Skeletal muscle tissue (tissue), 4 donors: ENCODE measurements around the gene ZDHHC7. TPM values are rescaled to one million over a fixed set of nuclear protein-coding genes. Genes with fewer than 3 reads are reported as not detected.

ENCODE experiments used
- H3K27ac ChIP-seq: one replicate; pipeline ENCODE4 v1.7.0; 2013; ENCODE audit warnings: mild to moderate bottlenecking, low read depth, low read length, inconsistent platforms
- H3K27me3 ChIP-seq, 3 donors: one replicate each; pipeline ENCODE4 v1.7.0; 2013; ENCODE audit warnings: low read length in 3 of 3; ENCODE audit not compliant: control insufficient read depth in 3 of 3, insufficient read depth in 3 of 3
- H3K36me3 ChIP-seq, 3 donors: one replicate each; pipeline ENCODE4 v1.7.0; 2013; ENCODE audit warnings: low read length in 3 of 3; ENCODE audit not compliant: control insufficient read depth in 3 of 3, insufficient read depth in 3 of 3
- H3K4me1 ChIP-seq, 3 donors: one replicate each; pipeline ENCODE4 v1.7.0; 2013; ENCODE audit warnings: low read length in 3 of 3, mild to moderate bottlenecking in 3 of 3; ENCODE audit not compliant: control insufficient read depth in 3 of 3, insufficient read depth in 3 of 3
- H3K4me3 ChIP-seq, 3 donors: one replicate each; pipeline ENCODE4 v1.7.0; 2013; ENCODE audit warnings: low read length in 3 of 3
- H3K9ac ChIP-seq, 3 donors: one replicate each; pipeline ENCODE4 v1.7.0; 2013; ENCODE audit warnings: low read length in 3 of 3, mild to moderate bottlenecking in 3 of 3, moderate library complexity in 2 of 3, low read depth in 1 of 3
- H3K9me3 ChIP-seq, 3 donors: one replicate each; pipeline ENCODE4 v1.7.0; 2013; ENCODE audit warnings: low read length in 3 of 3; ENCODE audit not compliant: control insufficient read depth in 3 of 3
- total RNA-seq: library from RNA; depleted of rRNA; stranded (reverse); fragments of >200 nt; gene quantifications from one replicate; pipeline ENCODE4 v1.2.3, GENCODE V29; 2014
- donor health status: Osteomylitis.

Gene ZDHHC7
- total RNA-seq, 1 donor from 2014 or later = 19.8 TPM

DNA sequence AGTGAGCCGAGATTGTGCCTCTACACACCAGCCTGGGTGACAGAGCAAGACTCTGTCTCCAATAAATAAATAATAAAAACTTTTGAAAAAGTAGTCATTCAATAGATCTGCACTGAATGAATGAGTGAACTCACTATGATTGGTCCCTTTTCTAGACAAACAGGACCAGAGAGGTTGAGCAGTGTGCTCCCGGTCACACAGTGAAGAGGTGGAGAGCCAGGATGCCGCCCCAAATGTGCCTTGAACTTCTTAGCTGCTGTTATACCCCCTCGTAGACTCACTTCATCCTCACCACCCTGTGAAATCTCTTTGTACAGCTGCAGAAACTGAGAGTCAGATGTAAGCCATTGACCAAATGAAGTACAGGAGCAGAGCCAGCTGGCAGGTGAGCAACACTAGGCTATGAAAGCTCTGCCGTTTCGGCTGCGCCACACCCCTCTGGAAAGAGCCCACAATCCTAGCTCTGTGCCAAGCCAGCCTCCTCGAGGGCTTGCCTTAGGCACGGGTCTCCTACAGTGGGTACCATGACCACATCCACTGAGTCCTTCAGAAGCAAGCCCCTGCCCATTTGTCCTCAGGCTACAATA is 8.4 kb upstream of the ZDHHC7 start:
- Histone ChIP-seq H3K36me3 (no peaks in the 10 kb centered on the region), H3K9ac (no peak overlapping the region), H3K27ac (no peak overlapping the region), H3K4me1 (peaks cover 12 to 17% (median 14%) of the 10 kb centered on the region in 3 donors), H3K27me3 (peaks cover 0 to 3% (median 0%) of the 10 kb centered on the region in 3 donors), H3K4me3 (no peak overlapping the region), H3K9me3 (no peaks in the 10 kb centered on the region)

DNA sequence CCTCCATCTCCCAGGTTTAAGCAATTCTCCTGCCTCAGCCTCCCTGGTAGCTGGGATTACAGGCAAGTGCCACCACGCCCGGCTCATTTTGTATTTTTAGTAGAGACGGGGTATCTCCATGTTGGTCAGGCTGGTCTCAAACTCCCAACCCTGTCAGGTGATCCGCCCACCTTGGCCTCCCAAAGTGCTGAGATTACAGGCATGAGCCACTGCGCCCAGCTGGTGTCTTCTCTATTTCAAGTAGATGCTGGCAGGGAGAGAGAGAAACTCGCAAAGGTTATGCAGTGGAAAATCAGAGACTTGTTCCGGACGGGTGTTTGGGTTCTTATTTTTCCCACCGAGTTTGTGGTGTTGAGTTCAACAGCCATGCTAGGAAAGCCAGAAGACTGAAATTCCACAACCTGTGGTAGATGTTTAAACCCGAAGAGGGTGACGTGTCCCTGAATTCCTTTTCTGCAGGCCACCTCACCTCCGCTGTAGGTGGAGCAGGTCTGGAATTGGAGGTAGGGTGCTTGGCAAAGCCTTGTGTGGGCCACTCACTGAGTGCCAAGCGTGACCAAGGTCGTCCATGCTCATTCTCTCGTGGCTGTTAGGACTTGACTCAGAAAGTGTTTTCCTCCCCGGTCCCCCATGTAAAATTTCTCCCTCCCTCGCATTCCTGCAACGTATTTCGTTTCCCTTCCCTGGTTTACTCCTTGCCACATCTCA is 7.3 kb upstream of the ZDHHC7 start:
- Histone ChIP-seq H3K27ac (no peak overlapping the region), H3K36me3 (no peaks in the 10 kb centered on the region), H3K9me3 (no peaks in the 10 kb centered on the region), H3K9ac (peak overlapping the region in 1 of 3 donors; percentile 33), H3K27me3 (peaks cover 0 to 3% (median 0%) of the 10 kb centered on the region in 3 donors), H3K4me3 (peak overlapping the region in 1 of 3 donors; percentile 41), H3K4me1 (peaks cover 12 to 17% (median 14%) of the 10 kb centered on the region in 3 donors)

DNA sequence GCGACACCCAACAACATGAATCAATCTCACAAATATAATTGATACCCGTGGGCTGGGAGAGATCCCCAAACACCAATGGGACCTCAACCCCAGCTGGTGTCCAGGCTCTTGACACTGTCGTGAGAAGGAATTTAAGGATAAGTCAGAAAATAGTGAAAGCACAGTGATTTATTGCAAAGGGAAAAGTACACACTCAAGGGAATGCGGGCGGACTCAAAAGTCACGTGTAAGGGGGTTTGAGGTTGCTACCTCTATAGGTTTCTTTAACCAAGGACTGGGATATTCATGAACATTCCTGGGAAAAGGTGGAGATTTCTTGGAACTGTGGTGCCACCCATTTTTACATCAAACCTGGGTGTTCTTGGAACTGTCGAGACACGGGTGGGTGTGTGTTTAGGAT is 6.3 kb upstream of the ZDHHC7 start:
- Histone ChIP-seq H3K4me3 (no peak overlapping the region), H3K9ac (no peak overlapping the region), H3K36me3 (no peaks in the 10 kb centered on the region), H3K27ac (no peak overlapping the region), H3K9me3 (no peaks in the 10 kb centered on the region), H3K27me3 (peaks cover 0 to 3% (median 0%) of the 10 kb centered on the region in 3 donors), H3K4me1 (peaks cover 12 to 17% (median 14%) of the 10 kb centered on the region in 3 donors)

DNA sequence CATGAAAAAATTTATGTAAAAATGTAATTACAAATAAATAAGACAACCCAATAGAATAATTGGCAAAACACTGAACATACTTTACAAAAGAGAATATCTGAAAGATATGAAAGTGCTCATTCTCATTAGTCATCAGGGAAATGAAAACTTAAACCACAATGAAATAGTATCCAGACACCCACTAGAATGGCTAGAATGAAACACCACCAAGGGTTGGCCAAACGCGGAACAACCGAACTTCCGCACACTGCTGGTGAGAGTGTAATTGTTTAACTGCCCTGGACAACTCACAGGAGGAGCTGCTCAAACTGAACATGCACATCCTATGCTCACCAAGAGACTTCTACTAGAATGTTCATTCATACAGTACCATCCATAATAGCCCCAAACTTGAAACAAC is 5.8 kb upstream of the ZDHHC7 start:
- H3K9ac ChIP-seq = no peak overlapping the region
- peaks cover 0 to 3% (median 0%) of the 10 kb centered on the region in 3 donors for H3K27me3 ChIP-seq
- H3K36me3 ChIP-seq = no peaks in the 10 kb centered on the region
- no peaks in the 10 kb centered on the region for H3K9me3 ChIP-seq
- H3K27ac ChIP-seq = no peak overlapping the region
- H3K4me3 ChIP-seq = no peak overlapping the region
- peaks cover 12 to 17% (median 15%) of the 10 kb centered on the region in 3 donors for H3K4me1 ChIP-seq

DNA sequence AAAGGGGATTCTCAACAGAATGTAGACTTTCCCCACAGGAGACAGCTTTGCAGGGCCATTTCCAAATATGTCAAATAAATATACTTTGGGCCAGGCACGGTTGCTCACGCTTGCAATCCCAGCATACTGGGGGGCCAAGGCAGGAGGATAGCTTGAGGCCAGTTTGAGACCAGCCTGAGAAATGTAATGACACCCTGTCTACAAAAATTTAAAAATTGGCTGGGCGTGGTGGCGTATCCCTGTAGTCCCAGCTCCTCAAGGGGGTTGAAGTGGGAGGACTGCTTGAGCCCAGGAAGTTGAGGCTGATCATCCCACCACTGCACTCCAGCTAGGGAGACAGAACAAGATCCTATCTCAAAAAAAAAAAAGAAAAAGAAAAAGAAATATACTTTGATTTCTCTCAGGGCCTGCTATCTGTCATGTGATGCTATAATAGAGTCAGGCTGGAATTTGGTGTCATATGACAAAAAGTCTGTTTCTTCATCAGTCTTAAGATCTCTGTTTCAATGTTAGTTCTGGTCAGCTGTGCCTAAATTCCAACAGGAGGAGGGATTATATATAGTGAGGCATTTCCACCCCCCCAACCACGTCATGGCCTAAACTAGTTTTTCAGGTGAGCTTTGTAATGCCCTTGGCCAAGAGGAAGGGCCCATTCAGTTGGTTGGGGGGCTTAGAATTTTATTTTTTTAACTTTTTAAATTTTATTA is 4.3 kb upstream of the ZDHHC7 start:
- no peak overlapping the region for H3K4me3 ChIP-seq
- H3K9ac ChIP-seq = no peak overlapping the region
- H3K27ac ChIP-seq = no peak overlapping the region
- peaks cover 0 to 3% (median 0%) of the 10 kb centered on the region in 3 donors for H3K27me3 ChIP-seq
- H3K9me3 ChIP-seq = no peaks in the 10 kb centered on the region
- no peaks in the 10 kb centered on the region for H3K36me3 ChIP-seq
- peaks cover 14 to 26% (median 22%) of the 10 kb centered on the region in 3 donors for H3K4me1 ChIP-seq

DNA sequence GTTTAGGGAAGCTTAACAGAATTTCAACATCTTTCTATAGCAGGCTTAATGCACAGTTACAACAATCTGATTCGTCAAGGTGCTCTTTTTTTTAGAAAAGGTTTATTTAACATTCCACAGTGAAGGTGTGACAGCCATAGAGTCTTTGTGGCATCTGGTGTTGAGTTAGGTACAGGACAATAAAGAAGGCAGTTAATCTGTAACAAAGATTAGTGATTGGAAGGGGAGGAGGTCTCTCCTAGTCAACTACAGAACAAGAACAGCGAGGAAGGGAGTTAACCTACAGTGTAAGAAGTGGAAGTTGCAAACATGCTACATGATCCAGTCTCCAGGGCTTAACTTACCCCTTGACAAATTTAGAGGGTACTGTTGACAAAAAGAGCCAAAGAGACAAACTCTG is 3.0 kb upstream of the ZDHHC7 start:
- Histone ChIP-seq H3K9ac (no peak overlapping the region), H3K9me3 (no peaks in the 10 kb centered on the region), H3K27ac (no peak overlapping the region), H3K4me3 (no peak overlapping the region), H3K4me1 (peaks cover 18 to 28% (median 27%) of the 10 kb centered on the region in 3 donors), H3K27me3 (peaks cover 0 to 3% (median 0%) of the 10 kb centered on the region in 3 donors), H3K36me3 (no peaks in the 10 kb centered on the region)

DNA sequence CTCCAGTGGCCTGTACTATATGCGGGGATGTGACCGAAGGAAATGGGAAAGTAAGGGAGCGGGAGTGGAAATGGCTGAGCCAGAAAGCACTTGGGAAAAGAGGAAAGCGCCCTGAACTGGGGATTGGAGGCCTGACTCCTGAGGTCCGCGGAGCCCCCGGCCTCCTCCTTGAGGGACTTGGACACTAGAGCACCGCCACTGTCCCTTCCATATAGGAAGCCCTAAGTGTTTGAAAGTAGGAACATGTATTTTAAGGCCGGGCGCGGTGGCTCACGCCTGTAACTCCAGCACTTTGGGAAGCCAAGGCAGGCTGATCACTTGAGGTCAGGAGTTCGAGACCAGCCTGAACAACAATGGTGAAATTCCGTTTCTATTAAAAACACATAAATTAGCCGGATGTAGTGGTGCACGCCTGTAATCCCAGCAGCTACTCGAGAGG is 530 bp upstream of the ZDHHC7 start:
- Histone ChIP-seq H3K4me3 (peak overlapping the region; percentile 82 to 96 (median 94)), H3K36me3 (no peaks in the 10 kb centered on the region), H3K27me3 (no peaks in the 10 kb centered on the region), H3K4me1 (peaks cover 20 to 36% (median 35%) of the 10 kb centered on the region in 3 donors), H3K9me3 (no peaks in the 10 kb centered on the region), H3K27ac (peak overlapping the region; percentile 99), H3K9ac (peak overlapping the region; percentile 97 to 99 (median 98))

DNA sequence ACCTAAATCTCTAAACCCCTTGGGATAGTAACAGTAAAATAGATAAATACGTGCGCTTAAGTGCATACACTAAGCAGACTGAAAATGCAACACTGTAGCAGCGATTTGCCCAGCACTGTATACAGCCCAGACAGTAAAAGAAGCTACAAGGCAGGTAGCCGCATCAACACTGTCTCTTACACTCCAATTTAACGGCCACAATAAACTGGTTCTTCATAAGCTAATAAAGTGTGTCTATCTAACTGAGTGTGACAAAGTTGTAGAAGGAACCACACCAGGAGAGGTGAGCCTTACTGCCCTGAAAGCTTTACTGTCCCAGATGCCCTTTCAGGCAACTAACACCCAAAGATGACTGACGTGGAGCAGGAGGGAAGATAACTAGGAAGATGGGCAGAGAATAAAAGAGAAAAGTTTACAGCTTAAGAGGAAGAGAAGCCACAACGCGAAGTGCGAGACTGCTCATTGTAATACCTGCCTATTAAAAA is 847 bp downstream of the ZDHHC7 start:
- H3K4me1 ChIP-seq = peaks cover 26 to 49% (median 41%) of the 10 kb centered on the region in 3 donors
- H3K27ac ChIP-seq = peak overlapping the region; percentile 99
- no peaks in the 10 kb centered on the region for H3K9me3 ChIP-seq
- peak overlapping the region; percentile 82 to 96 (median 90) for H3K4me3 ChIP-seq
- H3K27me3 ChIP-seq = no peaks in the 10 kb centered on the region
- H3K36me3 ChIP-seq = no peaks in the 10 kb centered on the region
- peak overlapping the region; percentile 97 to 99 (median 98) for H3K9ac ChIP-seq

DNA sequence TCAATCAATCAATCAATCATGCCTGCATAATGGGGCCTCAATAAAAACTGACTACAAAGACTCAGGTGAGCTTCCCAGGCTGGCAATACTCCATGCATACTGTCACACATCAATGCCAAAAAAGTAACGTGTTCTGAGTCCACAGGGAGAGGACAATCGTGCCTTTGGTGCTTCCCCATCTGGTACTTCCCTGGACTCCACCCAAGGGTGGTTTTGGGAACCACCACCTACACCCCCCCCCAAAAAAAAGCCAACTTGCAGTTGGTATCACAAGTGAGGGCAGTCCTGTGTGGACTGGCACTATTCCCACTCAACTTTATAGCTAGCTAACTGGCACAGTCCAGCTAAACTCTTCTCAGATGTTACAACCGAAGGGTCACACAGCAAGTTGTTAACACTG is 3.1 kb downstream of the ZDHHC7 start:
- Histone ChIP-seq H3K27me3 (no peaks in the 10 kb centered on the region), H3K4me3 (no peak overlapping the region), H3K27ac (no peak overlapping the region), H3K4me1 (peaks cover 48 to 72% (median 63%) of the 10 kb centered on the region in 3 donors), H3K36me3 (no peaks in the 10 kb centered on the region), H3K9me3 (no peaks in the 10 kb centered on the region), H3K9ac (no peak overlapping the region)
